ENCODE data around the gene IL36B.

IL36B gene

GRCh38 chr2:113011108-113011507 lies 41.6 kb downstream of the IL36B start:
- DNase-seq (ENCODE audit: low read depth in 2 of 2) = no peak

- DNase-seq (ENCODE audit: low read depth in 2 of 2) = no peak
Observed at GRCh38 chr2:113010088-113010487, 42.6 kb downstream of the IL36B start.

- DNase-seq (ENCODE audit: low read depth in 2 of 2) = no peak
Observed at GRCh38 chr2:113009622-113010021, 43.0 kb downstream of the IL36B start.

GRCh38 chr2:113007250-113007649 lies 45.4 kb downstream of the IL36B start:
- no peak for DNase-seq (ENCODE audit: low read depth in 2 of 2)

GRCh38 chr2:113005030-113005509 lies 47.6 kb downstream of the IL36B start, which contains the start of gene IL36A:
Gene IL36A (plus strand): TSS chr2:113005459. CDS start chr2:113005872, 413 bp downstream.
- DNase-seq (ENCODE audit: low read depth in 2 of 2) = no peak

- DNase-seq (ENCODE audit: low read depth in 2 of 2) = no peak
Observed at GRCh38 chr2:113002677-113003076, 50.0 kb downstream of the IL36B start.

GRCh38 chr2:113000436-113000835 lies 52.2 kb downstream of the IL36B start:
- no peak for DNase-seq (ENCODE audit: low read depth in 2 of 2)

GRCh38 chr2:112997151-112997550 lies 55.5 kb downstream of the IL36B start:
- DNase-seq (ENCODE audit: low read depth in 2 of 2) = no peak

- DNase-seq (ENCODE audit: low read depth in 2 of 2) = peak in 1 of 2 donors; percentile 36
Observed at GRCh38 chr2:112996635-112997034, 56.0 kb downstream of the IL36B start.

- DNase-seq (ENCODE audit: low read depth in 2 of 2) = no peak
Observed at GRCh38 chr2:112995346-112995920, 57.2 kb downstream of the IL36B start.

GRCh38 chr2:112994648-112995047 lies 58.0 kb downstream of the IL36B start:
- no peak for DNase-seq (ENCODE audit: low read depth in 2 of 2)

GRCh38 chr2:112993831-112994230 lies 58.8 kb downstream of the IL36B start:
- no peak for DNase-seq (ENCODE audit: low read depth in 2 of 2)

- no peak for DNase-seq (ENCODE audit: low read depth in 2 of 2)
Observed at GRCh38 chr2:112989611-112990010, 63.1 kb downstream of the IL36B start.

GRCh38 chr2:112985090-112985489 lies 67.6 kb downstream of the IL36B start:
- no peak for DNase-seq (ENCODE audit: low read depth in 2 of 2)

GRCh38 chr2:112980537-112980936 lies 72.1 kb downstream of the IL36B start:
- no peak for DNase-seq (ENCODE audit: low read depth in 2 of 2)

- no peak for DNase-seq (ENCODE audit: low read depth in 2 of 2)
Observed at GRCh38 chr2:112979731-112980130, 72.9 kb downstream of the IL36B start.

- DNase-seq (ENCODE audit: low read depth in 2 of 2) = no peak
Observed at GRCh38 chr2:112977559-112978056, 75.1 kb downstream of the IL36B start, which contains the start of gene IL36G. Gene IL36G (plus strand): TSS chr2:112978006. CDS start chr2:112978639, 633 bp downstream.

Data from stimulated activated CD8-positive, alpha-beta memory T cell treated with anti-CD3 and anti-CD28 coated beads, Interleukin-15, amount 100 ng/mL, for 4 hours (primary cell).